T47D (cell line): ENCODE data around the gene ACSF3.
A peak's percentile ranks its signal among the peaks of the same experiment; 100 is the strongest.

Source experiments
- DNase-seq, 2 experiments: peaks; one replicate each; pipeline versions ENCODE4 v3.0.0 to v3.0.0-alpha.2; 2011 to 2012; ENCODE audit warnings: low read depth in 1 of 2, low spot score in 1 of 2
- JUND ChIP-seq: IDR thresholded peaks from 2 replicates; pipeline ENCODE4 v1.6.1; 2012; ENCODE audit warnings: low read depth
- in situ Hi-C: cut with HindIII; loops from 2 replicates; pipeline ENCODE4 v1.10.0; 2016; ENCODE audit warnings: low sequenced_read_pairs, low pct_unique_long_range_greater_than_20kb

Gene ACSF3

GRCh38 chr16:89051521-89052166, 42.0 kb upstream of the ACSF3 start:
- no peak for TF ChIP-seq JUND
- in situ Hi-C loops, result no loop called here
- DNase-seq, result no peak

- DNase-seq, result peak; percentile 54 to 84
- no peak for TF ChIP-seq JUND
- in situ Hi-C loops, result no loop called here
Observed at GRCh38 chr16:89052191-89052889, 41.3 kb upstream of the ACSF3 start.

- no peak for TF ChIP-seq JUND
- in situ Hi-C loops, result no loop called here
- DNase-seq, result peak; percentile 97 to 100
Observed at GRCh38 chr16:89052890-89053724, 40.5 kb upstream of the ACSF3 start.

GRCh38 chr16:89053725-89054029, 40.0 kb upstream of the ACSF3 start:
- in situ Hi-C loops, result no loop called here
- no peak for DNase-seq
- no peak for TF ChIP-seq JUND

GRCh38 chr16:89054261-89054661, 39.4 kb upstream of the ACSF3 start:
- no peak for DNase-seq
- in situ Hi-C loops, result no loop called here
- no peak for TF ChIP-seq JUND

GRCh38 chr16:89054714-89055113, 38.9 kb upstream of the ACSF3 start:
- in situ Hi-C loops, result no loop called here
- no peak for TF ChIP-seq JUND
- DNase-seq, result no peak

- no peak for DNase-seq
- in situ Hi-C loops, result no loop called here
- TF ChIP-seq JUND, result no peak
Observed at GRCh38 chr16:89055313-89055712, 38.3 kb upstream of the ACSF3 start.

- DNase-seq, result no peak
- in situ Hi-C loops, result no loop called here
- no peak for TF ChIP-seq JUND
Observed at GRCh38 chr16:89055894-89056555, 37.6 kb upstream of the ACSF3 start.

- no peak for DNase-seq
- in situ Hi-C loops, result no loop called here
- no peak for TF ChIP-seq JUND
Observed at GRCh38 chr16:89056592-89056991, 37.1 kb upstream of the ACSF3 start.

- no peak for TF ChIP-seq JUND
- DNase-seq, result no peak
- in situ Hi-C loops, result no loop called here
Observed at GRCh38 chr16:89057738-89058137, 35.9 kb upstream of the ACSF3 start.

GRCh38 chr16:89058812-89059211, 34.8 kb upstream of the ACSF3 start:
- TF ChIP-seq JUND, result no peak
- no peak for DNase-seq
- in situ Hi-C loops, result no loop called here

GRCh38 chr16:89060207-89060794, 33.4 kb upstream of the ACSF3 start:
- TF ChIP-seq JUND, result no peak
- no peak for DNase-seq
- in situ Hi-C loops, result no loop called here
